Natural killer cell (primary cell): ENCODE measurements around the gene PPP5C. TPM values are rescaled to one million over a fixed set of nuclear protein-coding genes. Genes with fewer than 3 reads are reported as not detected.
A peak's percentile ranks its signal among the peaks of the same experiment; 100 is the strongest.

ENCODE experiments used
- ATAC-seq, 3 donors: fragments of 150-1000 bp in 2 of 3; fragments of 200-7000 bp in 1 of 3; cut with Tn5 transposase; 1 replicate in 1 of 3; 2 replicates in 2 of 3; pipeline ENCODE4 v1.10.0; 2021; ENCODE audit warnings: mild to moderate bottlenecking in 2 of 3, moderate library complexity in 2 of 3
- DNase-seq, 2 donors: peaks; one replicate each; pipeline versions ENCODE4 v3.0.0 to v3.0.0-alpha.2; 2013 to 2021; ENCODE audit warnings: mixed read lengths in 1 of 2
- H3K27ac ChIP-seq: one replicate; pipeline ENCODE4 v1.5.1; 2013; ENCODE audit warnings: mild to moderate bottlenecking, low read length
- H3K27me3 ChIP-seq: one replicate; pipeline ENCODE4 v1.6.1; 2013; ENCODE audit warnings: low read length; ENCODE audit not compliant: control insufficient read depth, insufficient read depth
- H3K36me3 ChIP-seq: one replicate; pipeline ENCODE4 v1.6.1; 2013; ENCODE audit warnings: low read length; ENCODE audit not compliant: control insufficient read depth, insufficient read depth
- H3K4me1 ChIP-seq: one replicate; pipeline ENCODE4 v1.6.1; 2013; ENCODE audit warnings: low read length; ENCODE audit not compliant: control insufficient read depth, insufficient read depth
- H3K4me3 ChIP-seq: one replicate; pipeline ENCODE4 v1.5.1; 2013; ENCODE audit warnings: low read length
- H3K9me3 ChIP-seq: one replicate; pipeline ENCODE4 v1.6.1; 2013; ENCODE audit warnings: low read length; ENCODE audit not compliant: control insufficient read depth, insufficient read depth
- H3K27ac Mint-ChIP-seq, 2 donors: one replicate each; pipeline ENCODE4 v1.8.0; 2022; ENCODE audit warnings: mild to moderate bottlenecking in 2 of 2, mixed read lengths in 2 of 2, moderate library complexity in 1 of 2
- H3K27me3 Mint-ChIP-seq, 2 donors: one replicate each; pipeline ENCODE4 v1.8.0; 2022; ENCODE audit warnings: low read depth in 2 of 2, mixed read lengths in 2 of 2
- H3K36me3 Mint-ChIP-seq: one replicate; pipeline ENCODE4 v1.8.0; 2022; ENCODE audit warnings: mixed read lengths
- H3K4me1 Mint-ChIP-seq, 2 donors: one replicate each; pipeline ENCODE4 v1.8.0; 2022; ENCODE audit warnings: mixed read lengths in 2 of 2
- H3K4me3 Mint-ChIP-seq: one replicate; pipeline ENCODE4 v1.8.0; 2022; ENCODE audit warnings: mild to moderate bottlenecking, moderate library complexity, mixed read lengths
- H3K9me3 Mint-ChIP-seq, 2 donors: one replicate each; pipeline ENCODE4 v1.8.0; 2022; ENCODE audit warnings: mixed read lengths in 2 of 2
- CTCF ChIP-seq: fragments of 200-600 bp; IDR thresholded peaks from one replicate; pipeline ENCODE4 v1.8.0; 2022; ENCODE audit warnings: antibody characterized with exemption
- WGBS: methylation state at CpG from one replicate; pipeline ENCODE4 v1.1.7; 2013; ENCODE audit warnings: missing lambda C conversion rate; ENCODE audit not compliant: insufficient coverage; 5-methylcytosine and 5-hydroxymethylcytosine counted together
- intact Hi-C: fragments of 100-400 bp; cut with micrococcal nuclease; formaldehyde crosslinking; loops from one replicate; pipeline ENCODE4 v1.14.2; 2022
- total RNA-seq, 4 donors: library from RNA; stranded (reverse); fragments of 120-200 nt in 1 of 4; gene quantifications; one replicate each; pipeline versions ENCODE4 v1.2.3 to v1.2.4, GENCODE V29; 2013 to 2022

The PPP5C gene
- total RNA-seq, 3 donors from 2014 or later (not counting 1 experiment from before 2014, with no cell fraction given), result 95.4 to 106 (median 98.4) TPM

- no peak for ATAC-seq
- Histone ChIP-seq H3K4me3 (no peak overlapping the region), H3K36me3 (peaks cover 50% of the 10 kb centered on the region), H3K4me1 (peaks cover 4% of the 10 kb centered on the region), H3K9me3 (no peaks in the 10 kb centered on the region), H3K27ac (no peak overlapping the region), H3K27me3 (no peaks in the 10 kb centered on the region)
- Mint-ChIP-seq H3K9me3 (no peaks in the 10 kb centered on the region), H3K36me3 (no peaks in the 10 kb centered on the region), H3K4me3 (no peak overlapping the region), H3K27ac (peak overlapping the region; percentile 6 to 34), H3K4me1 (peaks cover 5 to 6% of the 10 kb centered on the region in 2 donors), H3K27me3 (no peaks in the 10 kb centered on the region)
- DNase-seq, result no peak
- intact Hi-C loops, result no loop called here
- WGBS, result 68% methylated on average over 21 of the region's 21 CpGs
- no peak for TF ChIP-seq CTCF
Measured at GRCh38 chr19:46392252-46392801, 45.4 kb downstream of the PPP5C start.

- no peaks in the 10 kb centered on the region for H3K9me3 Mint-ChIP-seq
- intact Hi-C loops, result no loop called here
- Histone ChIP-seq H3K27me3 (no peaks in the 10 kb centered on the region), H3K4me1 (peaks cover 4% of the 10 kb centered on the region), H3K9me3 (no peaks in the 10 kb centered on the region), H3K27ac (no peak overlapping the region), H3K36me3 (peaks cover 45% of the 10 kb centered on the region), H3K4me3 (no peak overlapping the region)
- no peaks in the 10 kb centered on the region for H3K36me3 Mint-ChIP-seq
- TF ChIP-seq CTCF, result no peak
- ATAC-seq, result no peak
- no peak overlapping the region for H3K4me3 Mint-ChIP-seq
- H3K27ac Mint-ChIP-seq, result peak overlapping the region; percentile 6 to 34
- H3K4me1 Mint-ChIP-seq, result peaks cover 5 to 6% of the 10 kb centered on the region in 2 donors
- DNase-seq, result no peak
- no peaks in the 10 kb centered on the region for H3K27me3 Mint-ChIP-seq
- 46% methylated on average over 4 of the region's 4 CpGs for WGBS
Measured at GRCh38 chr19:46392837-46393236, 46.0 kb downstream of the PPP5C start.

- WGBS, result 82% methylated on average over 21 of the region's 21 CpGs
- peaks cover 5 to 6% of the 10 kb centered on the region in 2 donors for H3K4me1 Mint-ChIP-seq
- no peak for TF ChIP-seq CTCF
- Histone ChIP-seq H3K36me3 (peaks cover 36% of the 10 kb centered on the region), H3K4me1 (peaks cover 4% of the 10 kb centered on the region), H3K27ac (no peak overlapping the region), H3K9me3 (no peaks in the 10 kb centered on the region), H3K27me3 (no peaks in the 10 kb centered on the region), H3K4me3 (no peak overlapping the region)
- no peak for ATAC-seq
- H3K27ac Mint-ChIP-seq, result peak overlapping the region in 1 of 2 donors; percentile 6
- H3K36me3 Mint-ChIP-seq, result no peaks in the 10 kb centered on the region
- intact Hi-C loops, result loop anchor here (2.0 kb wide), 1 partner anchor 149 kb away; no protein-coding TSS in a partner anchor
- H3K9me3 Mint-ChIP-seq, result no peaks in the 10 kb centered on the region
- no peak for DNase-seq
- H3K27me3 Mint-ChIP-seq, result no peaks in the 10 kb centered on the region
- H3K4me3 Mint-ChIP-seq, result no peak overlapping the region
Measured at GRCh38 chr19:46393456-46394401, 46.8 kb downstream of the PPP5C start.
